GM12874 (cell line): ENCODE data around the gene CDH16.

Experiments
- TF ChIP-seq, protein P1 (sequence below): IDR thresholded peaks from 2 replicates; pipeline ENCODE4 v1.5.1; 2011; ENCODE audit warnings: low read depth, mild to moderate bottlenecking, control low read depth, low read length, moderate library complexity; ENCODE audit not compliant: insufficient read depth

CDH16 gene

DNA sequence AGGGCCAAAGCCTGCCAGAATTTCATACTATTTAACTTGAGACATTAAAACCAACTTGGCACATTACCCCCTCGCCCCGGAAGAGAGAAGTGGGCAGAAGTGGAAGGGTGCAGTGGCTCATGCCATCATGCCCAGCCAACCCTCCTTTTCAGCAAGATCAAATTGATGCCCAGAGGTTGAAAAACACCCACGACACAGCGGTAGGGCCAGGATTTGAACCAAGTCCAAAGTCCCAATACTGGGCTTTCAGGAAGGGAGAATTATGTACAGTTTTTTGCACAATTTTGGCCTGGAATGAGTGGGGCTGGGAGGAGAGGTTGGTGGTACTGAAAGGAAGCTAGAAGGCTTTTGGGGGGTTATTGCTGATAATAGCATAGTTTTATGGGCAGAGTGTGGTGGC, 27.3 kb downstream of the CDH16 start:
- TF ChIP-seq, protein P1, sequence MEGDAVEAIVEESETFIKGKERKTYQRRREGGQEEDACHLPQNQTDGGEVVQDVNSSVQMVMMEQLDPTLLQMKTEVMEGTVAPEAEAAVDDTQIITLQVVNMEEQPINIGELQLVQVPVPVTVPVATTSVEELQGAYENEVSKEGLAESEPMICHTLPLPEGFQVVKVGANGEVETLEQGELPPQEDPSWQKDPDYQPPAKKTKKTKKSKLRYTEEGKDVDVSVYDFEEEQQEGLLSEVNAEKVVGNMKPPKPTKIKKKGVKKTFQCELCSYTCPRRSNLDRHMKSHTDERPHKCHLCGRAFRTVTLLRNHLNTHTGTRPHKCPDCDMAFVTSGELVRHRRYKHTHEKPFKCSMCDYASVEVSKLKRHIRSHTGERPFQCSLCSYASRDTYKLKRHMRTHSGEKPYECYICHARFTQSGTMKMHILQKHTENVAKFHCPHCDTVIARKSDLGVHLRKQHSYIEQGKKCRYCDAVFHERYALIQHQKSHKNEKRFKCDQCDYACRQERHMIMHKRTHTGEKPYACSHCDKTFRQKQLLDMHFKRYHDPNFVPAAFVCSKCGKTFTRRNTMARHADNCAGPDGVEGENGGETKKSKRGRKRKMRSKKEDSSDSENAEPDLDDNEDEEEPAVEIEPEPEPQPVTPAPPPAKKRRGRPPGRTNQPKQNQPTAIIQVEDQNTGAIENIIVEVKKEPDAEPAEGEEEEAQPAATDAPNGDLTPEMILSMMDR: no peak

DNA sequence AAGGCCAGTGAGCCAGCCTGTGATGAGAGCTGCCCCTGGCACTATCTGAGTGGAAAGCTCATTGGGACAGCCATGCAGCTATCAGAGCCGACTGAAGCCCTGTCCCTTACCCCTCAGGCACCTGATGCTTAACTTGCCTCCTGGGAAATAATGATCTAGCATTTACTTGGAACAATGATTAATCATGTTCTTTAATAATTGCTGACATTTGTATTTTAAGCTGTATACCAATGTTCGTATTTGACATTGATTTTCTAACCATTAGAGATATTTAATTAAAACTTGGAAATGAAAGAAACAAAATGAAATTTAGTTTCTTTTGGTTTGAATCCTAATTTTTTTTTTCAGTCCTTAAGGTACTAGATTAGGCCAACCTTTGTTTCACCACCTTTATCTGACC, 27.9 kb downstream of the CDH16 start:
- TF ChIP-seq, protein P1: no peak

DNA sequence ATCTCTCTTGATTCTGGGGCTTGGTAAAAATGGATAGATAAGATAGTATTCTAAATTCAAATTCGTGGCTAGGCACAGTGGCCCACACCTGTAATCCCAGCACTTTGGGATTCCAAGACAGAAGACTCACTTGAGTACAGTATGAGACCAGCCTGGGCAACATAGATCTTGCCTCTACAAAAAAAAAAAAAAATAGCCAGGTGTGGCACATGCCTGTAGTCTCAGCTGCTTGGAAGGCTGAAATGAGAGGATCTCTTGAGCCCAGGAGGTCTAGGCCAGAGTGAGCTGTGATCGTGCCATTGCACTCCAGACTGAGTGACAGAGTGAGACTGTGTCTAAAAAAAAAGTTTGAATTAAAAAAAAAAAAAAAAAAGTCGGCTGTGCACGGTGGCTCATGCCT, 29.1 kb downstream of the CDH16 start:
- TF ChIP-seq, protein P1: no peak

DNA sequence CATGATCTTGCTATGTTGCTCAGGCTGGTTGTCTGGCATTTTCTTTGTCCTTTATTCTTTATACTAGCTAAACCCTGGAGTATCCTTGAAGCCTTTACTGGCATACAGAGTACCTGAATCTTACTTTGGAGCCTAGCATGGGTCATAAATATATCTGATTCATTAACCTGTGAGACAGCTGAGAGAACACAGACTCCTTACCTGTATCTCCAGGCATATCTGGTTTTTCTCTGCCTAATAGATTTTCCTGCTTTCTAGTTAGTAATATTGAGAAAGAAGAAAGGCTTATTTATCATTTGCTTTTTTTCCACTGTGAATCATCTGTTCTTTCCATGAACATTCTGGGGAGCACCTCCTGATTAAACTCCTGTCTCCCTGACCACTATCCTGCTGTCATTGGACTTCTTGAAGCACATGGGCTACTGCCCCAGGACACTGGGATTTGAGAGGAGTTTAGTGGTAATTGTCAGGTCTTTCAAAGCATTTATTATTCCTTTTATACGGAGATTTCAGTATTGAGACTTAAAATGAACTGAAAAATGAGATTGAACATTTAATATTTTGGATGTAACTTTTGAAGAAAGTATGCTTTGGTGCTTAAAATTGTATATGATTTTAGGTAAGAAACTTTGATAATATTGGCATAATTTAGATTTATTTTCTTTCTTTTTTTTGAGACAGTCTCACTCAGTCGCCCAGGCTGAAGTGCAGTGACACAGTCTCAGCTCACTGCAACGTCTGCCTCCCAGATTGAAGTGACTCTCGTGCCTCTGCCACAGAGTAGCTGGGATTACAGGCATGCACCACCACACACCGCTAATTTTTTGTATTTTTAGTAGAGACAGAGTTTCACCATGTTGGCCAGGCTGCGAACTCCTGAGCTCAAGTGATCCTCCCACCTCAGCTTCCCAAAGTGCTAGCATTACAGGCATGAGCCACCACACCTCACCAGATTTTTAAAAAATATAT, 29.8 kb downstream of the CDH16 start:
- TF ChIP-seq, protein P1: no peak

DNA sequence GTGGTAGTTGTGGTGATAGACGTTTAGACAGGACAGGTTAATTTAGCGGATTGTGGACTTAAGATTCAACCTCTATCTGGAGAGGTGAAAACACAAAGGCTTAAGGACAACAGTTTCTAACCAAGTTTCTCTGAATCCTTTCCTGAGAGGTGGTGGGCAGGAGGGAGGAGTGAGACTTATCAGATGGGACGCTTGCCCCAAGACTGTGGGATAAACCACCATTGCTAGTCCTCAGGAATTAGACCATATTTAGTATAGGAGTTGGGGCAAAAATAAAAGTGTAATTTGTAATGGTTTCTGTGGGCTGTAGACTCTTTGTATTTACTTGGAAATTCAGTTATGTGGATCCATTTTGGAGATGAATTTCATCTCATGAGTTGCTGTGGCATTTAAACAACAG, 31.8 kb downstream of the CDH16 start:
- TF ChIP-seq, protein P1: no peak

DNA sequence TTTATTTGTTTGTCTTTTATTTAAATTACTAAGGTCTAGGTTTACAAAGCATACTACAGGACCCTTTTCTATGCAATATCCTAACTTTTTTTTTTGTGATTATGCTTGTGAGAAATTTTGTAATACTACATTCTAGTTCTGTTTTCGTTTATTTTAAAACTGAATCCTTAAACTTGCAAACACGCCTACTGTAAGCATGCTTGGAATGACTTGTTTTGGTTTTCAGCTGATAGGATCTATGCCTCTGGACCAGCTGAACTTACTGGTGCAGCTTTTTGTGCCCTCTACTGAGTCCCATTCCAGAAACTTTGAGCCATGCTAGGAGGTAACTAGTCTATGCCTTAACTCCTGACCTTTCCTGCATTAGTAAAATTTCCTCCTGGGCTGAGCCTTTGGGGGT, 32.4 kb downstream of the CDH16 start:
- TF ChIP-seq, protein P1: no peak

DNA sequence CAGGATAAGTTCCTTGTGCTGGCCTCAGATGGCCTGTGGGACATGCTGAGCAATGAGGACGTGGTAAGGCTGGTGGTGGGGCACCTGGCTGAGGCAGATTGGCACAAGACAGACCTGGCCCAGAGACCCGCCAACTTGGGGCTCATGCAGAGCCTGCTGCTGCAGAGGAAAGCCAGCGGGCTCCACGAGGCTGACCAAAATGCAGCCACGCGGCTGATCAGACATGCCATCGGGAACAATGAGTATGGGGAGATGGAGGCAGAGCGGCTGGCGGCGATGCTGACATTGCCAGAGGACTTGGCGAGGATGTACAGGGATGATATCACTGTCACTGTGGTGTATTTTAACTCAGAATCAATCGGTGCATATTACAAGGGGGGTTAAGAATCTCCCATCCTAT, 33.2 kb downstream of the CDH16 start:
- TF ChIP-seq, protein P1: no peak
